IMR-90 (cell line): ENCODE data around the gene RDH13. TPM values are rescaled to one million over a fixed set of nuclear protein-coding genes. Genes with fewer than 3 reads are reported as not detected.
A peak's percentile ranks its signal among the peaks of the same experiment; 100 is the strongest.

Source experiments
- ATAC-seq: fragments of 200-7000 bp; cut with Tn5 transposase; 2 replicates; pipeline ENCODE4 v1.9.1; 2020; ENCODE audit warnings: low read depth, mild to moderate bottlenecking, moderate library complexity
- BruUV-seq: library from RNA; stranded (reverse); fragments of 400-500 nt; replicated peaks from 2 replicates; lab custom pipeline; 2021; lab: Mats Ljungman, UMichigan
- CTCF ChIA-PET: fragments of 300-600 bp; formaldehyde crosslinking; extraction: SDS; loops from one replicate; lab custom pipeline; 2021; ENCODE audit warnings: antibody characterized with exemption; lab: Yijun Ruan, JAX
- POLR2A ChIA-PET: fragments of 300-600 bp; sonication (Branson Sonifier 250); formaldehyde crosslinking; loops from one replicate; lab custom pipeline; 2022; ENCODE audit warnings: antibody characterized with exemption; ENCODE audit not compliant: unreplicated experiment; lab: Charles Lee
- DNase-seq: peaks from one replicate; pipeline ENCODE4 v3.0.0; 2013
- H2AFZ ChIP-seq: replicated peaks from 2 replicates; pipeline ENCODE3; 2013; ENCODE audit warnings: low read length, mild to moderate bottlenecking; ENCODE audit not compliant: poor library complexity
- H2AK5ac ChIP-seq: 2 replicates; pipeline ENCODE4 v1.6.1; 2013; ENCODE audit warnings: low read depth, low read length, inconsistent platforms
- H2AK9ac ChIP-seq: replicated peaks from 2 replicates; pipeline ENCODE3; 2013; ENCODE audit warnings: mild to moderate bottlenecking, low read depth, low read length, moderate library complexity; ENCODE audit not compliant: poor library complexity
- H2BK120ac ChIP-seq: 2 replicates; pipeline ENCODE4 v1.6.1; 2013; ENCODE audit warnings: low read depth, low read length, inconsistent platforms
- H2BK15ac ChIP-seq: 3 replicates; pipeline ENCODE4 v1.6.1; 2013; ENCODE audit warnings: low read depth, low read length, inconsistent platforms
- H2BK20ac ChIP-seq: 2 replicates; pipeline ENCODE4 v1.6.1; 2013; ENCODE audit warnings: low read depth, mild to moderate bottlenecking, inconsistent platforms, low read length, moderate library complexity
- H2BK5ac ChIP-seq: 2 replicates; pipeline ENCODE4 v1.6.1; 2013; ENCODE audit warnings: mild to moderate bottlenecking, low read depth, low read length, inconsistent platforms; ENCODE audit not compliant: poor library complexity, severe bottlenecking
- H3K14ac ChIP-seq: replicated peaks from 2 replicates; pipeline ENCODE4 v1.6.1; 2013; ENCODE audit warnings: low read depth, low read length, inconsistent platforms
- H3K18ac ChIP-seq: 2 replicates; pipeline ENCODE4 v1.6.1; 2013; ENCODE audit warnings: low read depth, low read length, control low read depth
- H3K23ac ChIP-seq: 2 replicates; pipeline ENCODE4 v1.6.1; 2013; ENCODE audit warnings: low read depth, low read length, inconsistent platforms
- H3K27ac ChIP-seq: 2 replicates; pipeline ENCODE4 v1.5.1; 2013; ENCODE audit warnings: mild to moderate bottlenecking, control low read depth, low read length; ENCODE audit not compliant: insufficient read depth
- H3K27me3 ChIP-seq: 2 replicates; pipeline ENCODE4 v1.6.1; 2013; ENCODE audit warnings: low read length; ENCODE audit not compliant: control insufficient read depth, insufficient read depth
- H3K36me3 ChIP-seq: 2 replicates; pipeline ENCODE4 v1.6.1; 2013; ENCODE audit warnings: low read length, mixed read lengths; ENCODE audit not compliant: control insufficient read depth, insufficient read depth
- H3K4ac ChIP-seq: 2 replicates; pipeline ENCODE4 v1.6.1; 2013; ENCODE audit warnings: low read depth, low read length, inconsistent platforms
- H3K4me1 ChIP-seq: 2 replicates; pipeline ENCODE4 v1.6.1; 2013; ENCODE audit warnings: low read length, mixed read lengths; ENCODE audit not compliant: control insufficient read depth, insufficient read depth
- H3K4me2 ChIP-seq: 2 replicates; pipeline ENCODE4 v1.6.1; 2013; ENCODE audit warnings: low read depth, mild to moderate bottlenecking, control low read depth, low read length, moderate library complexity
- H3K4me3 ChIP-seq: 2 replicates; pipeline ENCODE4 v1.5.1; 2013; ENCODE audit warnings: low read depth, mild to moderate bottlenecking, control low read depth, low read length, moderate library complexity; ENCODE audit not compliant: insufficient read depth
- H3K56ac ChIP-seq: 2 replicates; pipeline ENCODE4 v1.6.1; 2013; ENCODE audit warnings: low read length, inconsistent platforms; ENCODE audit not compliant: insufficient read depth; ENCODE audit errors: extremely low read depth
- H3K79me1 ChIP-seq, 2 experiments: 2 replicates each; pipeline ENCODE4 v1.6.1; 2013; ENCODE audit warnings: low read length in 2 of 2, inconsistent platforms in 1 of 2, low read depth in 1 of 2
- H3K9ac ChIP-seq: 2 replicates; pipeline ENCODE4 v1.6.1; 2013; ENCODE audit warnings: low read depth, low read length, control low read depth
- H3K9me1 ChIP-seq: 2 replicates; pipeline ENCODE4 v1.6.1; 2013; ENCODE audit warnings: low read length, inconsistent platforms; ENCODE audit not compliant: insufficient read depth
- H3K9me3 ChIP-seq: 2 replicates; pipeline ENCODE4 v1.6.1; 2013; ENCODE audit warnings: low read length; ENCODE audit not compliant: control insufficient read depth, insufficient read depth
- H4K20me1 ChIP-seq: 2 replicates; pipeline ENCODE4 v1.6.1; 2013; ENCODE audit warnings: low read length, inconsistent platforms; ENCODE audit not compliant: insufficient read depth
- H4K5ac ChIP-seq: 2 replicates; pipeline ENCODE4 v1.6.1; 2013; ENCODE audit warnings: mild to moderate bottlenecking, low read depth, low read length, control low read depth
- H4K8ac ChIP-seq, 2 experiments: 2 replicates each; pipeline ENCODE4 v1.6.1; 2013; ENCODE audit warnings: low read depth in 2 of 2, low read length in 2 of 2, control low read depth in 1 of 2, inconsistent platforms in 1 of 2
- H4K91ac ChIP-seq: 2 replicates; pipeline ENCODE4 v1.6.1; 2013; ENCODE audit warnings: low read depth, low read length, inconsistent platforms; ENCODE audit not compliant: insufficient read depth
- BHLHE40 ChIP-seq: fragments of 150-350 bp; IDR thresholded peaks from 2 replicates; pipeline ENCODE4 v1.6.1; 2016; ENCODE audit warnings: mild to moderate bottlenecking, low read depth, low read length
- CEBPB ChIP-seq: IDR thresholded peaks from 2 replicates; pipeline ENCODE4 v1.6.1; 2012; ENCODE audit warnings: low read depth, low read length, improper control_type of control experiment
- CHD1 ChIP-seq: IDR thresholded peaks from 2 replicates; pipeline ENCODE4 v1.6.1; 2012; ENCODE audit warnings: low read depth, low read length, improper control_type of control experiment
- CTCF ChIP-seq: conservative IDR thresholded peaks from 2 replicates; pipeline ENCODE4 v1.5.1; 2012; ENCODE audit warnings: mild to moderate bottlenecking, low read depth, low read length, improper control_type of control experiment
- FOS ChIP-seq: fragments of 150-350 bp; IDR thresholded peaks from 2 replicates; pipeline ENCODE4 v1.6.1; 2016; ENCODE audit warnings: low read depth, low read length
- MAFK ChIP-seq: IDR thresholded peaks from 2 replicates; pipeline ENCODE4 v1.6.1; 2012; ENCODE audit warnings: low read depth, low read length, improper control_type of control experiment
- MAZ ChIP-seq: IDR thresholded peaks from 2 replicates; pipeline ENCODE4 v1.6.1; 2012; ENCODE audit warnings: low read depth, mild to moderate bottlenecking, low read length, improper control_type of control experiment, moderate library complexity, borderline replicate concordance
- MXI1 ChIP-seq: IDR thresholded peaks from 2 replicates; pipeline ENCODE4 v1.6.1; 2012; ENCODE audit warnings: low read depth, mild to moderate bottlenecking, low read length, moderate library complexity, borderline replicate concordance
- NFE2L2 ChIP-seq: fragments of 150-350 bp; IDR thresholded peaks from 2 replicates; pipeline ENCODE4 v1.6.1; 2016; ENCODE audit warnings: low read depth, mild to moderate bottlenecking, low read length
- POLR2A ChIP-seq: IDR thresholded peaks from 2 replicates; pipeline ENCODE4 v1.6.1; 2012; ENCODE audit warnings: mild to moderate bottlenecking, low read depth, low read length
- RAD21 ChIP-seq: IDR thresholded peaks from 2 replicates; pipeline ENCODE4 v1.6.1; 2012; ENCODE audit warnings: low read length, improper control_type of control experiment
- RCOR1 ChIP-seq: IDR thresholded peaks from 2 replicates; pipeline ENCODE4 v1.6.1; 2012; ENCODE audit warnings: mild to moderate bottlenecking, low read length, improper control_type of control experiment; ENCODE audit not compliant: insufficient replicate concordance
- RFX5 ChIP-seq: IDR thresholded peaks from 2 replicates; pipeline ENCODE4 v1.8.0; 2012; ENCODE audit warnings: low read depth, mild to moderate bottlenecking, low read length, moderate library complexity
- SMC3 ChIP-seq: fragments of 150-350 bp; IDR thresholded peaks from 2 replicates; pipeline ENCODE4 v1.6.1; 2016; ENCODE audit warnings: low read depth, mild to moderate bottlenecking, antibody characterized with exemption, low read length, moderate library complexity
- WGBS, 2 experiments: methylation state at CpG; one replicate each; pipeline versions ENCODE4 v1.1.5 to v1.1.7; 2013; ENCODE audit warnings: missing lambda C conversion rate in 2 of 2; ENCODE audit not compliant: insufficient read length in 1 of 2; ENCODE audit errors: extremely low coverage in 2 of 2; 5-methylcytosine and 5-hydroxymethylcytosine counted together
- dilution Hi-C: fragments of 300-500 bp; cut with HindIII; formaldehyde crosslinking; loops from one replicate; pipeline ENCODE4 v1.14.3; 2018; ENCODE audit warnings: low sequenced_read_pairs; ENCODE audit not compliant: unreplicated experiment
- in situ Hi-C: fragments of 300-500 bp; cut with MboI; formaldehyde crosslinking; loops from 3 replicates; pipeline ENCODE4 v1.14.3; 2019; ENCODE audit warnings: low sequenced_read_pairs, inconsistent platforms, mixed read lengths
- intact Hi-C: fragments of 100-400 bp; cut with micrococcal nuclease; formaldehyde crosslinking; loops from 2 replicates; pipeline ENCODE4 v1.10.0; 2022
- polyA plus RNA-seq, 3 experiments: library from polyadenylated mRNA; depleted of rRNA; stranded (reverse); fragments of >200 nt; gene quantifications; 2 replicates each; pipeline ENCODE4 v1.2.3, GENCODE V29; 2012; ENCODE audit warnings: low replicate concordance in 1 of 3
- total RNA-seq: library from RNA; depleted of rRNA; stranded (reverse); fragments of >200 nt; gene quantifications from 2 replicates; pipeline ENCODE4 v1.2.3, GENCODE V29; 2012
- TF ChIP-seq, protein P1 (sequence below): fragments of 150-350 bp; IDR thresholded peaks from 2 replicates; pipeline ENCODE4 v1.6.1; 2017; ENCODE audit warnings: mild to moderate bottlenecking, antibody characterized with exemption, low read length, low read depth
- TF ChIP-seq, protein P2 (sequence below): fragments of 150-350 bp; IDR thresholded peaks from 2 replicates; pipeline ENCODE4 v1.6.1; 2016; ENCODE audit warnings: low read depth, mild to moderate bottlenecking, low read length, moderate library complexity, borderline replicate concordance

Gene RDH13
- total and polyA plus RNA-seq, 2 of the 4 experiments (the other 2 are of a cell fraction) = 7.5 to 7.8 TPM

DNA sequence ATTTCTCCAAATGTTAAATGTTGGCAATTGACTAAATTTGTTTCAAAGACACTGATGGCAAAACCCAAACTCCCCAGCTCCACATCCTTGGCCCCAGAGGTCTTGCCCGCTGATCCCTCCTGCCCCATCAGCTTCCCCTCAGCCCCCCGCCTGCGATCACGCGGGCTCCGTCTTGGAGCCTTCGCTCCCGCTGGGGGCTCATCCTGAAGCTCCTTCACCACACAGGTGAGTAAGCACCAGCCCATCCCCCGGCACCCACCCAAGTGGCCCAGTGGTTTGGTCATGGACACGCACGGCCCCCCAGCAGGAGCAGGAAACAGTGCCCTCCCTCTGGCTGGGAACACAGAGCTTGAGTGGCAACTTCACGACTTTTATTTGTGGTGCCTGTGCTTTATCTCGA lies 27.6 kb upstream of the RDH13 start:
- H2AK9ac ChIP-seq = peak overlapping the region; percentile 78
- no peak overlapping the region for H2AK5ac ChIP-seq
- 90% methylated on average over 3 of the region's 13 CpGs; no CpG with 5 or more reads in 1 of the 2 experiments for WGBS, 2 experiments
- no peak overlapping the region for H3K4me3 ChIP-seq
- in situ Hi-C loops = no loop called here
- H3K4ac ChIP-seq = no peak overlapping the region
- H3K18ac ChIP-seq = no peak overlapping the region
- peaks cover 0 to 12% of the 10 kb centered on the region in 2 experiments; a peak in 2 of 4 replicates for H3K79me1 ChIP-seq
- no peak overlapping the region for H3K27ac ChIP-seq
- no peak overlapping the region for H3K14ac ChIP-seq
- no peak overlapping the region for H3K4me2 ChIP-seq
- H4K5ac ChIP-seq = no peak overlapping the region
- no peak overlapping the region for H3K9ac ChIP-seq
- POLR2A ChIA-PET = no interaction called here
- no peak overlapping the region for H3K56ac ChIP-seq
- no TSS peak for BruUV-seq
- H3K9me1 ChIP-seq = no peaks in the 10 kb centered on the region; the same call in 1 of the 2 replicates
- H3K27me3 ChIP-seq = peaks cover 7% of the 10 kb centered on the region; the same call in 1 of the 2 replicates
- no peak overlapping the region for H2AFZ ChIP-seq
- H2BK20ac ChIP-seq = no peak overlapping the region
- DNase-seq (no peak), ATAC-seq (no peak)
- peaks cover 29% of the 10 kb centered on the region for H3K36me3 ChIP-seq
- H2BK15ac ChIP-seq = no peak overlapping the region
- CTCF ChIA-PET = no interaction called here
- no peak overlapping the region for H4K8ac ChIP-seq
- H2BK120ac ChIP-seq = no peak overlapping the region
- H2BK5ac ChIP-seq = no peak overlapping the region
- no peak overlapping the region for H4K91ac ChIP-seq
- TF ChIP-seq CEBPB (no peak), MXI1 (no peak), CHD1 (no peak), POLR2A (no peak), FOS (no peak), CTCF (no peak), MAZ (no peak), SMC3 (no peak), NFE2L2 (no peak), RCOR1 (no peak), BHLHE40 (no peak), MAFK (no peak), RAD21 (no peak), RFX5 (no peak)
- TF ChIP-seq, protein P1, sequence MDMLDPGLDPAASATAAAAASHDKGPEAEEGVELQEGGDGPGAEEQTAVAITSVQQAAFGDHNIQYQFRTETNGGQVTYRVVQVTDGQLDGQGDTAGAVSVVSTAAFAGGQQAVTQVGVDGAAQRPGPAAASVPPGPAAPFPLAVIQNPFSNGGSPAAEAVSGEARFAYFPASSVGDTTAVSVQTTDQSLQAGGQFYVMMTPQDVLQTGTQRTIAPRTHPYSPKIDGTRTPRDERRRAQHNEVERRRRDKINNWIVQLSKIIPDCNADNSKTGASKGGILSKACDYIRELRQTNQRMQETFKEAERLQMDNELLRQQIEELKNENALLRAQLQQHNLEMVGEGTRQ = no peak
- TF ChIP-seq, protein P2, sequence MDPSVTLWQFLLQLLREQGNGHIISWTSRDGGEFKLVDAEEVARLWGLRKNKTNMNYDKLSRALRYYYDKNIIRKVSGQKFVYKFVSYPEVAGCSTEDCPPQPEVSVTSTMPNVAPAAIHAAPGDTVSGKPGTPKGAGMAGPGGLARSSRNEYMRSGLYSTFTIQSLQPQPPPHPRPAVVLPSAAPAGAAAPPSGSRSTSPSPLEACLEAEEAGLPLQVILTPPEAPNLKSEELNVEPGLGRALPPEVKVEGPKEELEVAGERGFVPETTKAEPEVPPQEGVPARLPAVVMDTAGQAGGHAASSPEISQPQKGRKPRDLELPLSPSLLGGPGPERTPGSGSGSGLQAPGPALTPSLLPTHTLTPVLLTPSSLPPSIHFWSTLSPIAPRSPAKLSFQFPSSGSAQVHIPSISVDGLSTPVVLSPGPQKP = no peak
- intact Hi-C loops = no loop called here
- no peaks in the 10 kb centered on the region for H3K9me3 ChIP-seq
- H3K23ac ChIP-seq = no peak overlapping the region
- dilution Hi-C loops = no loop called here
- peaks cover 6% of the 10 kb centered on the region; the same call in 1 of the 2 replicates for H3K4me1 ChIP-seq
- H4K20me1 ChIP-seq = peaks cover 34% of the 10 kb centered on the region
